Measurements from ENCODE around the gene TXNL4A. TPM values are rescaled to one million over a fixed set of nuclear protein-coding genes. Genes with fewer than 3 reads are reported as not detected.

The TXNL4A gene
- total RNA-seq, 1 experiment from 2014 or later = 178 TPM

DNA sequence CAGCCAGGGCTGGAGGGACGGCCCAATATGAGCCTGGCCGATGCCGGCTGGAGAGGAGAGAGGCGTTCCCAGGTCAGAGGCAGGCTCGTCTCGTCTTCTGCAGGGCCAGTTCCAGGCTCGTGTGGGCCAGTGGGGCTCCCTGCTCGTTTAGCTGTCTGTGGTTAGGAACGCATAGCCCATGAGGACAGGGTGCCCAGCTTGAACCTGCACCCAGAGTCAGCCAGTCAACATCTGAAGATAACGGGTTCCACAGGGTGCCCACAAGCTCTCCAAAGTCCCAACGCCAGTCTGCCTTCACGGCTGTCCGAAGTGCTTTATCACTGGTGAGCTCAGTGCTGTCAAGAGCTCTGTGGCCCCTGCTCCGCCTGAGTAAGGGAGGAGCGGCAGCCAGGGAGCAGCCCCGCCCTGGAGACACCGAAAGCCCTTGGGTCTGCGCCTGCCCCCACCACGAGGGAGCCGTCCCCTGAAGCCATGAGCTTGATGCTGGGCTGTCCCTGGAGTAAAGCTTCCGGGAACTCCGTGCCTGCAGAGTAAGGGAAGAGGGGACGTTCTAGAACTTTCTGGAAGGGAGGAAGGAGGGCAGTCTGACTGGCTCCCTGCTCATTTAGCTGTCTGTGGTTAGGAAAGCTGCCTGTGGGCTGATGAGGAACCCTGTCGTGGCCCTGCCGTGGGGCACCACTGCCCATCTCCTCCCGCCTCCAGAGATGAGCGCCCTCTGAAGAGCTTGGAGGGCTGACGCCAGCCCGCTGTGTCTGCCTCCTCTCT is 26.7 kb downstream of the TXNL4A start:
- no peak for DNase-seq (ENCODE audit: low read depth, low spot score)
- TF ChIP-seq MAX (IDR thresholded peaks at IDR 0.05) (no peak), CTCF (IDR thresholded peaks at IDR 0.05 in 2 of 3, conservative IDR thresholded peaks at IDR 0.05 in 1 of 3; ENCODE audit: borderline replicate concordance in 1 of 3, insufficient read depth in 1 of 3, low read depth in 2 of 3, low read length in 2 of 3) (no peak), ZBTB33 (IDR thresholded peaks at IDR 0.05; ENCODE audit: extremely low read depth, insufficient replicate concordance, low read length) (no peak), SIN3A (IDR thresholded peaks at IDR 0.05; ENCODE audit: low read depth) (no peak), POLR2AphosphoS5 (IDR thresholded peaks at IDR 0.05; ENCODE audit: low read depth, low read length) (no peak), EZH2phosphoT487 (IDR thresholded peaks at IDR 0.05; ENCODE audit: borderline replicate concordance) (no peak), JUND (IDR thresholded peaks at IDR 0.05) (no peak), YY1 (IDR thresholded peaks at IDR 0.05; ENCODE audit: extremely low read depth, insufficient replicate concordance, low read depth, low read length) (no peak), CBX3 (IDR thresholded peaks at IDR 0.05; ENCODE audit: low read depth) (no peak), REST (IDR thresholded peaks at IDR 0.05; ENCODE audit: low read depth) (no peak), SP1 (IDR thresholded peaks at IDR 0.05; ENCODE audit: low read depth) (no peak), POLR2A (IDR thresholded peaks at IDR 0.05; ENCODE audit: borderline replicate concordance, extremely low read depth, insufficient read depth, insufficient read length) (no peak), EZH2 (IDR thresholded peaks at IDR 0.05) (no peak), TCF7L2 (IDR thresholded peaks at IDR 0.05; ENCODE audit: borderline replicate concordance, extremely low read depth, insufficient read depth, insufficient read length) (no peak)
- TF ChIP-seq, protein P1, sequence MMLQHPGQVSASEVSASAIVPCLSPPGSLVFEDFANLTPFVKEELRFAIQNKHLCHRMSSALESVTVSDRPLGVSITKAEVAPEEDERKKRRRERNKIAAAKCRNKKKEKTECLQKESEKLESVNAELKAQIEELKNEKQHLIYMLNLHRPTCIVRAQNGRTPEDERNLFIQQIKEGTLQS (IDR thresholded peaks at IDR 0.05) = no peak
- H3K4me2 ChIP-seq (ENCODE audit: low read length) = peak overlapping the region; percentile 86
- H3K9me3 ChIP-seq (ENCODE audit: control insufficient read depth in 1 of 2, insufficient read depth in 1 of 2, low read depth in 1 of 2, low read length in 2 of 2) = no peaks in the 10 kb centered on the region
- H3K4me3 ChIP-seq (replicated peaks in 1 of 2; ENCODE audit: low read depth in 1 of 2, low read length in 2 of 2) = peak overlapping the region in 1 of 2 experiments; percentile 48; a peak in 2 of 4 replicates
- peak overlapping the region; percentile 32 for H3K27ac ChIP-seq (ENCODE audit: low read depth, low read length)
- intact Hi-C loops (cut with micrococcal nuclease) = no loop called here
- no peaks in the 10 kb centered on the region for H4K20me1 ChIP-seq (ENCODE audit: insufficient read depth)
- peak; percentile 4 for ATAC-seq
- POLR2A ChIA-PET = no interaction called here
- no peaks in the 10 kb centered on the region for H3K9me2 ChIP-seq (ENCODE audit: insufficient read depth)
- peak overlapping the region; percentile 92 for H3K9ac ChIP-seq (ENCODE audit: low read length)
- CTCF ChIA-PET = no interaction called here
- peaks cover 20% of the 10 kb centered on the region for H3K79me2 ChIP-seq (ENCODE audit: insufficient read depth, low read length)
- no peaks in the 10 kb centered on the region for H3K27me3 ChIP-seq (ENCODE audit: insufficient read depth, low read length)
- no TSS peak for BruUV-seq (replicated peaks)
- peaks cover 32 to 62% of the 10 kb centered on the region in 2 experiments for H3K4me1 ChIP-seq (ENCODE audit: control insufficient read depth in 1 of 2, insufficient read depth in 2 of 2, low read length in 2 of 2)
- RAD21 ChIA-PET (ENCODE audit: low non-redundant PET in 1 of 2, low total read pairs in 2 of 2, uncharacterized antibody in 2 of 2, unreplicated experiment in 2 of 2) = no interaction called here
- H2AFZ ChIP-seq (ENCODE audit: low read depth, low read length, poor library complexity, severe bottlenecking) = peak overlapping the region; percentile 74
- H3K36me3 ChIP-seq (ENCODE audit: control insufficient read depth in 1 of 2, insufficient read depth in 2 of 2, low read length in 2 of 2) = 0 out of 4 replicates have a peak, but pooled peaks cover 0 to 3% of the 10 kb centered on the region in 2 experiments
